HEK293T (cell line): ENCODE results near the gene LMO2.

Source experiments
- CTCF ChIA-PET: fragments of 350-600 bp; formaldehyde crosslinking; extraction: SDS; loops from one replicate; lab custom pipeline; 2021; ENCODE audit warnings: antibody characterized with exemption, inconsistent platforms; lab: Yijun Ruan, JAX
- POLR2A ChIA-PET: fragments of 350-600 bp; formaldehyde crosslinking; extraction: SDS; loops from one replicate; lab custom pipeline; 2020; ENCODE audit warnings: antibody characterized with exemption, inconsistent platforms; lab: Yijun Ruan, JAX
- DNase-seq: peaks from one replicate; pipeline ENCODE4 v3.0.0; 2012; ENCODE audit warnings: mixed read lengths; ENCODE audit errors: extremely low spot score
- ARNT ChIP-seq: fragments of 450-650 bp; IDR thresholded peaks from 2 replicates; pipeline ENCODE4 v1.6.1; 2017; ENCODE audit warnings: mild to moderate bottlenecking
- BHLHE40 ChIP-seq: fragments of 450-650 bp; IDR thresholded peaks from 2 replicates; pipeline ENCODE4 v1.6.1; 2016; ENCODE audit warnings: mild to moderate bottlenecking, moderate library complexity, borderline replicate concordance
- CTBP1 ChIP-seq: fragments of 450-650 bp; IDR thresholded peaks from 2 replicates; pipeline ENCODE4 v1.6.1; 2016; ENCODE audit warnings: borderline replicate concordance
- ELF4 ChIP-seq: fragments of 450-650 bp; IDR thresholded peaks from 2 replicates; pipeline ENCODE4 v1.6.1; 2017; ENCODE audit warnings: antibody characterized with exemption
- FOXA1 ChIP-seq: fragments of 450-650 bp; IDR thresholded peaks from 2 replicates; pipeline ENCODE4 v1.6.1; 2016; ENCODE audit warnings: mild to moderate bottlenecking
- FOXK2 ChIP-seq: fragments of 450-650 bp; IDR thresholded peaks from 2 replicates; pipeline ENCODE4 v1.6.1; 2016; ENCODE audit warnings: mild to moderate bottlenecking
- FOXM1 ChIP-seq: fragments of 450-650 bp; IDR thresholded peaks from 2 replicates; pipeline ENCODE4 v1.6.1; 2017; ENCODE audit warnings: mild to moderate bottlenecking, borderline replicate concordance
- HDGF ChIP-seq: fragments of 450-650 bp; IDR thresholded peaks from 2 replicates; pipeline ENCODE4 v1.6.1; 2017; ENCODE audit warnings: antibody characterized with exemption, borderline replicate concordance
- L3MBTL2 ChIP-seq: fragments of 450-650 bp; conservative IDR thresholded peaks from 2 replicates; pipeline ENCODE4 v1.6.1; 2016; ENCODE audit warnings: mild to moderate bottlenecking
- LEF1 ChIP-seq: fragments of 450-650 bp; IDR thresholded peaks from 2 replicates; pipeline ENCODE4 v1.6.1; 2017; ENCODE audit warnings: mild to moderate bottlenecking, borderline replicate concordance
- NFRKB ChIP-seq: fragments of 450-650 bp; IDR thresholded peaks from 2 replicates; pipeline ENCODE4 v1.6.1; 2016; ENCODE audit warnings: mild to moderate bottlenecking, moderate library complexity
- PKNOX1 ChIP-seq: fragments of 450-650 bp; IDR thresholded peaks from 2 replicates; pipeline ENCODE4 v1.6.1; 2016
- SP1 ChIP-seq: fragments of 450-650 bp; IDR thresholded peaks from 2 replicates; pipeline ENCODE4 v1.6.1; 2017
- SUZ12 ChIP-seq: fragments of 450-650 bp; IDR thresholded peaks from 2 replicates; pipeline ENCODE4 v1.6.1; 2016; ENCODE audit warnings: mild to moderate bottlenecking
- TARDBP ChIP-seq: fragments of 450-650 bp; IDR thresholded peaks from 2 replicates; pipeline ENCODE4 v1.6.1; 2016
- ZNF384 ChIP-seq: fragments of 450-650 bp; IDR thresholded peaks from 2 replicates; pipeline ENCODE4 v1.6.1; 2016

LMO2 gene

GRCh38 chr11:33910296-33910957 lies 18.6 kb upstream of the LMO2 start:
- CTCF ChIA-PET = interaction anchor here (0.6 kb wide), 1 partner anchor 14 kb away, joined by 4 read pairs; no protein-coding TSS in a partner anchor
- POLR2A ChIA-PET = no interaction called here
- DNase-seq = no peak
- TF ChIP-seq FOXK2 (no peak), FOXM1 (no peak), TARDBP (no peak), HDGF (no peak), CTBP1 (no peak), NFRKB (no peak), FOXA1 (no peak), ELF4 (no peak), ZNF384 (no peak), SUZ12 (no peak), L3MBTL2 (no peak), ARNT (no peak), BHLHE40 (no peak), SP1 (no peak), PKNOX1 (no peak)

GRCh38 chr11:33909552-33909951 lies 17.7 kb upstream of the LMO2 start:
- TF ChIP-seq CTBP1 = no peak
- no peak for TF ChIP-seq ZNF384
- TF ChIP-seq ARNT = no peak
- no peak for TF ChIP-seq LEF1
- no peak for TF ChIP-seq SP1
- TF ChIP-seq HDGF = no peak
- TF ChIP-seq L3MBTL2 = no peak
- no peak for TF ChIP-seq FOXA1
- no peak for DNase-seq
- ChIA-PET POLR2A (no interaction called here), CTCF (no interaction called here)

DNA sequence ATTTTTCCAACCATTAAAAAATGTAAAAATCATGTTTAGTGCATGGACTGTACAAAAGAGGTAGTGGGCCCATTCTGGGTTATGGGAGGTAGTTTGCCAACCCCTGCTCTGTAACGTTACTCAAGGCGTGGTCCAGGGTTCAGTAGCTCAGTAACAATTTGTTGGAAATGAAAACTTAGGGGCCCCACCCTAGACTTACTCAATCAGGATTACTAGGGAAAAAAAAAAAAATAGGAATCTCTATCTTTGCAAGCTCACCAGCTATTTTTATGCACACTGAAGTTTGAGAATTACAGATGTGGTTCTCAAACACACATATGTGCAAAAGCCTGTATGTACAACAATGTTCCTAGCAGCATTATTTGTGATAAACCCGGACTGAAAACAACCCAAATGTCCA lies 17.3 kb upstream of the LMO2 start:
- CTCF ChIA-PET = no interaction called here
- TF ChIP-seq PKNOX1 = no peak
- no peak for TF ChIP-seq HDGF
- TF ChIP-seq TARDBP = no peak
- TF ChIP-seq ZNF384 = no peak
- TF ChIP-seq CTBP1 = no peak
- no peak for TF ChIP-seq L3MBTL2
- TF ChIP-seq LEF1 = no peak
- TF ChIP-seq NFRKB = no peak
- no peak for TF ChIP-seq SUZ12
- TF ChIP-seq SP1 = no peak
- TF ChIP-seq FOXA1 = no peak
- TF ChIP-seq ELF4 = no peak
- TF ChIP-seq FOXK2 = no peak
- no peak for TF ChIP-seq BHLHE40
- no peak for TF ChIP-seq ARNT
- no peak for TF ChIP-seq FOXM1
- no peak for DNase-seq
- POLR2A ChIA-PET = no interaction called here

DNA sequence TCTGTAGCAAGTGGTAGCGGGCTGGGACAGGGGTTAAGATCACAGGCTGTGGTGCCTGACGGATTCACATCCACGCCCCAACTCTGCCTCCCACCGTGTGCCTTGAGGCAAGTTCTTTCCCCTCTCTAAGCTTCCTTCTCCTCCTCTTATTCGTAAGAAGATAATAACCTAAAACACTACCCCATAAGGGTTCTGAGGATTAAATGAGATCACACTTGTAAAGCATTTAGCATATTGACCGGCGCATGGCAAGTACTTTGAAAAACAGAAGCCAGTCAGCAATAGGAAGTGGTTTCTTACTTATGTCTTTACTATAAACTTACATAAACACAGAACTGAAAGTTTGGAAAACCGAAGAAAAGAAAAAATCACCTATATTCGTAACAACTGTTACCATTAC lies 15.5 kb upstream of the LMO2 start:
- ChIA-PET CTCF (no interaction called here), POLR2A (no interaction called here)
- no peak for DNase-seq
- TF ChIP-seq FOXA1 (no peak), SUZ12 (no peak), ELF4 (no peak), TARDBP (no peak), BHLHE40 (no peak), L3MBTL2 (no peak), ARNT (no peak), CTBP1 (no peak), FOXM1 (no peak), HDGF (no peak), PKNOX1 (no peak), NFRKB (no peak), FOXK2 (no peak), SP1 (no peak), ZNF384 (no peak), LEF1 (no peak)

DNA sequence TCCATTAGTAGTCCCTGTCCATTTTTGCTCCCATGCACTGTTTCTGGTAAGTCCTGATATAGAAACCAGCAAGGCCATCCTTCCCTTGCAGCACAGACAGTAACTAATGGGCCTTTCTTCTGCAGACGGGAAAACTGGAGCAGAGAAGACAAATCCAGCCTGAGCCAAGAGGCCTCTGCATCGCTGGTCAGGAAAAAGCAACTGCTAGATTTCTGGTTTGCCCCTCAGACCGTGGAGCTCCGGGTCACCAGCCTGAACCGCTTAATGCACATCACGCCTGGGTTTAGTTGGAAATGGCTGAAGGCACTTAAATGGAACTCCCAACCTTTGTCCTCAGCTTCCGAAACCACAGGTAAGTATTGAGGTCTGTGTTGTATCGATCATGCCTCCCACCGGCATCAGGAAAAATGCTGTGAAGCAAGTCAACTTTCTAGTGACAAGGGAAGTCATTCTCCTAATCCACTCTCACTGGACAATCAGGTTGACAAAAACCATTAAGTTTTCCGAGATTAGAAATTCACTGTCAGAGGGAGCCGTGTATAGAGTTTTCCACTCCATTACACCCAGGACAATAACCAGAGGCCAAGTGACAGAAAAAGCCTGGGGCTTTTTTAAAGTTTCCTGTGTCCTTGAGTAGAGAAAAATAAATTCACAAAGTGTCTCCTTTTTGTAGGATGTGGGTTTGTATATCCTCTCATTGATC lies 14.8 kb upstream of the LMO2 start:
- ChIA-PET CTCF (no interaction called here), POLR2A (no interaction called here)
- DNase-seq = no peak
- no peak for TF ChIP-seq NFRKB
- no peak for TF ChIP-seq PKNOX1
- TF ChIP-seq ZNF384 = no peak
- no peak for TF ChIP-seq BHLHE40
- TF ChIP-seq FOXA1 = no peak
- no peak for TF ChIP-seq FOXM1
- TF ChIP-seq L3MBTL2 = no peak
- no peak for TF ChIP-seq FOXK2
- TF ChIP-seq SUZ12 = no peak
- no peak for TF ChIP-seq SP1
- no peak for TF ChIP-seq ARNT
- TF ChIP-seq ELF4 = no peak
- TF ChIP-seq LEF1 = no peak
- TF ChIP-seq HDGF = no peak
